GM18909 (cell line): ENCODE results near the gene RELN.

Experiments
- ATAC-seq: cut with Tn5 transposase; IDR thresholded peaks from one replicate; pipeline ENCODE4 v1.9.1; 2021; ENCODE audit warnings: mild to moderate bottlenecking; ENCODE audit not compliant: unreplicated experiment, poor library complexity

RELN gene

GRCh38 chr7:103694304-103694703 lies 295.2 kb downstream of the RELN start:
- ATAC-seq = no peak

GRCh38 chr7:103691291-103691690 lies 298.2 kb downstream of the RELN start:
- ATAC-seq = no peak

GRCh38 chr7:103690242-103690974 lies 299.1 kb downstream of the RELN start:
- ATAC-seq = no peak

GRCh38 chr7:103689255-103689654 lies 300.2 kb downstream of the RELN start:
- ATAC-seq = no peak

GRCh38 chr7:103687951-103688350 lies 301.5 kb downstream of the RELN start:
- no peak for ATAC-seq

- ATAC-seq = no peak
Measured at GRCh38 chr7:103687272-103687671, 302.2 kb downstream of the RELN start.

- ATAC-seq = no peak
Measured at GRCh38 chr7:103686763-103687162, 302.7 kb downstream of the RELN start.

- ATAC-seq = no peak
Measured at GRCh38 chr7:103686064-103686463, 303.4 kb downstream of the RELN start.

GRCh38 chr7:103685646-103686045 lies 303.8 kb downstream of the RELN start:
- ATAC-seq = no peak

GRCh38 chr7:103683348-103683747 lies 306.1 kb downstream of the RELN start:
- ATAC-seq = no peak

- ATAC-seq = no peak
Measured at GRCh38 chr7:103680161-103681144, 309.0 kb downstream of the RELN start.

GRCh38 chr7:103679151-103680132 lies 310.0 kb downstream of the RELN start:
- ATAC-seq = no peak

- no peak for ATAC-seq
Measured at GRCh38 chr7:103668279-103668941, 321.0 kb downstream of the RELN start.

- no peak for ATAC-seq
Measured at GRCh38 chr7:103666326-103666725, 323.1 kb downstream of the RELN start.

GRCh38 chr7:103664577-103664976 lies 324.9 kb downstream of the RELN start:
- ATAC-seq = no peak

GRCh38 chr7:103660455-103661371 lies 328.7 kb downstream of the RELN start:
- ATAC-seq = no peak

GRCh38 chr7:103658055-103659005 lies 331.1 kb downstream of the RELN start:
- ATAC-seq = no peak
